Stimulated activated CD8-positive, alpha-beta memory T cell treated with anti-CD3 and anti-CD28 coated beads, Interleukin-7, amount 100 ng/mL, for 48 hours (primary cell): ENCODE measurements around the gene EIPR1.
"Not testable (repeated sequence)": the region's sequence is repeated elsewhere in the genome, so short reads cannot be mapped to it uniquely, and the experiment has no call there.

ENCODE experiments used
- DNase-seq, 2 donors: peaks; one replicate each; pipeline ENCODE4 v3.0.0-alpha.2; 2020; ENCODE audit warnings: low read depth in 1 of 2; ENCODE audit errors: extremely low read depth in 1 of 2

EIPR1 gene

DNA sequence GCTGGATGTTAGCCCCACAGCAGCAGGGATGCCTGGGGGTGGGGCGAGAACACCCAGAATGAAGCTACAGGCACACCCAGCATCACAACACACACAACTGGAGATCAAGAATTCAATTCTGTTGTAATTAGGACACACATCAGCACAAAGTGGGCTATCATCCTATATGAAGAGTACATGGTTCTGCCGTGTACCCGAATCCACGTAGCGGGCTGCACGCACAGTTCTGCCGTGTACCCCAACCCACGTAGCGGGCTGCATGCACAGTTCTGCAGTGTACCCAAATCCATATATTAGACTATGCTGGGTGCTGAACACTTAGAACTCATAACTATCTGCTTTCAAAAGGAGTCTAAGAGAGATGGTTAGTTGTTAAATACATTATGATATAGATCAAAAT, 86.5 kb downstream of the EIPR1 start:
- no peak for DNase-seq

DNA sequence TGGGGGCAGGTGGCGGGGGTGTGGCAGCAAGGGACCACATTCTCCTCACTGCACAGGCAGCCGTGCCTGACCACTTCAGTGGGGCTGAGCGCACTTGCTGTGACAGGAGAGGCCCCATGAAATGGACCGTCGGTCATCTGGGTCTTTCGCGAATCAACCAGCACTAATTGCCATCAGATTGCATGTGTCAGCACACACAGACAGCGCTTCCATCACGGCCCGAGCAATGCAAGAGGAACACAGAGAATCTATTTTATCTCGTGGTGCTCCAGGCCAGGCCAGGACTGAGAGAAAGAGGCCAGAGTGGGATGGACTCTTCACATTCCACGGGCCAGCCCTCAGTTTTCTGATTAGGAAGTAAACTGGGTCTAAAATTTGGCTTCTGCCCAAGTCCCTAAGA, 87.0 kb downstream of the EIPR1 start:
- no peak for DNase-seq

- DNase-seq, result no peak
These were observed 87.6 kb downstream of the EIPR1 start for GRCh38 chr2:3289971-3290370.

GRCh38 chr2:3289526-3289925, 88.1 kb downstream of the EIPR1 start:
- no peak for DNase-seq

- DNase-seq, result no peak
These were observed 88.5 kb downstream of the EIPR1 start for GRCh38 chr2:3289171-3289515.

- no peak for DNase-seq
These were observed 89.0 kb downstream of the EIPR1 start for GRCh38 chr2:3288470-3289170.

- no peak for DNase-seq
These were observed 89.7 kb downstream of the EIPR1 start for GRCh38 chr2:3287896-3288295.

DNA sequence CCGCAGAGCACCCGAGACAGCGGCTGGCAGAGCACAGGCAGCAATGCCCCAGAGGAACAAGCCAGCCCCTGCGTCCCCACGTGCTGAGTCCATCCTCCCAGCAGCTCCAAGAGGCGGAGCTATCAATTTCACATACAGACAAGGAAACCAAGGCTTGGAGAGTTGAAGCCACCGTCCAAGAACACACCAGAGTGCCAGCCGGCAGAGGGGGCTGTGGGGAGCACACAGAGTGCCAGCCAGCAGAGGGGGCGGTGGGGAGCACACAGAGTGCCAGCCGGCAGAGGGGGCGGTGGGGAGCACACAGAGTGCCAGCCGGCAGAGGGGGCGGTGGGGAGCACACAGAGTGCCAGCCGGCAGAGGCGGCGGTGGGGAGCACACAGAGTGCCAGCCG, 91.0 kb downstream of the EIPR1 start:
- DNase-seq, result not testable (repeated sequence)

- no peak for DNase-seq
These were observed 91.5 kb downstream of the EIPR1 start for GRCh38 chr2:3285901-3286645.

DNA sequence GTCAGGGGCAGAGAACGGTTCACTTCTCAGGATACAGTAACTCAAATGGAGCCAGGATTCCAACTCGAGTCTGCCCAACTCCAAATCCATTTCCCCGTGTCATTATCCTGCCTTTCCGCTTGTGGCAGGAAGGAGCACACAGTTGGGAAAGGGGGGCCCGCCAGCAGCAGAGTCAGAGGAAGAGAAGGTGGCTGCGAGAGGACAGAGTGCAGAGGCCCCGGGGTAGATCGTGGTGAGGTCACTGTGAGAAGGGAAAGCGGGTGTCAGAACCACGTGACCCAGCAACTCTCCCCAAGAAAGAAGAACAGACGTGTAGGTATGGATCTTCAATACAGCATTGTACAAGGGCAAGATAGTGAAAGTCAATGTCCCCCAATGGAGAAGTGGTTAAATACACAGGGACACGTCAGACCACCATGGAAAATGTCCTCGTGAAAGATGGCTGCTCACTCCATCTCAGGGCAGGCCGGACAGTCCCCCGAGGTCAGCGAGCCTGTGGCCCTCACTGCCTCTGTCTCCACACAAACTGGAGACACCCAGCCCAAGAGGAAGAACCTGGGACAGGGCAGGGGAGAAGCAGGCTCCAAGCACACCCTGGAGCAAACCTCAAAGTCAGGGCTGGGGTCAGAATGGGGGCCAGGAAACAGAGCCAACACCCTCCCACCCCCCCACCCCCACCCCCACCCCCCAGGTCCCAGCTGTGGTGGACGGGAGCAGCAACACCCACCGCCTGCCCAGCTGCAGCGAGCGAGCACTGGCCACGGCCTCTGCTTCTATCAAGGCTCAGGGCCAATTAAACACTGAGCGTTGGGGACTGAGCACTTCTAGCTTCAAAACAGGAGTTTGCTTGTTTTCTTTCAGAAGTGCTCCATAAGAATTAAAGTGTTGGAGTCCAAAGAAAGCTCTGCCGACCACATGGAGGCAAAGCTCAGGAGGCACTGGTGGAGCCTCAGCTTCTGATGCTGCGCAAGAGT, 92.7 kb downstream of the EIPR1 start:
- DNase-seq, result no peak

GRCh38 chr2:3283876-3284656, 93.6 kb downstream of the EIPR1 start:
- DNase-seq, result not testable (repeated sequence)

GRCh38 chr2:3283206-3283605, 94.4 kb downstream of the EIPR1 start:
- no peak for DNase-seq

- no peak for DNase-seq
These were observed 95.3 kb downstream of the EIPR1 start for GRCh38 chr2:3282056-3282998.

DNA sequence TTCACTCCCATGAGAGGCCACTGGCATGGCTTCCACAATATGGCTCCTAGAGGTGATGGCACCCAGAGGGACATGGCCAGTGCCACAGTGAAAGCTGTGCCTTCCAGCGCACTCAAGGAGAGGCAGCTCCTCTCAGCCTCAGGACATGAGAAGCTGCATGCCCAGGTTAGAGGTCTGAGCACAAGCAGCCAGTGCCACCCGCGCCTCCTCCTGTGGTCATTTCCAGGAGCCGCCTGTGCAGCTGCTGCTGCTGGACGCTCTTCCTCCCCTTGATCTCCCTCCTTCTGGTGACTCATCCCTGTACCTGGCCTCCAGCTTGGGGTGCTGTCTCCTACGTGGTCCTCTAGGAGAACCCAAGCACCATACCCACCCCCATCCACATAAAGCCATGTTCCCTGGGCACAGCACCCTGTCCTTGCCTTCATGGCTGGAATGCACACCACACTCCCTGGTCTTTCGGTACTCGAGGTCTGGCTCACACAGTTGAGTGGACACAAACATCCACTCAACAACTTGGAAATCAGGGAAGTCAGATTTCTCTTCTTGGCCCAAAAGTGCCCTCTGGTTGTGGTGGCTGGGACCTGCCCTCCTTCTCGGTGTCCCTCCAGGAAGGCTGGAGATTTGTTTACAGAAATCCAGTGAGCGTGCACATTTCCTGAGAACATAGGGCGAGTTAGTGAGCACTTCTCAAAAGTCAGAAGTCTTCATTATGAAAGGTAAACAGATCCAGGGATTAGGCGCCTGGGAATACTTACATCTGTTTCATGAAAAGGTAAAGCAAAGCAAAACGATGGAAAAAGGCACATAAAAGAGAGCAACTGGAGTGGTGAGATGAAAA, 96.7 kb downstream of the EIPR1 start:
- DNase-seq, result no peak

DNA sequence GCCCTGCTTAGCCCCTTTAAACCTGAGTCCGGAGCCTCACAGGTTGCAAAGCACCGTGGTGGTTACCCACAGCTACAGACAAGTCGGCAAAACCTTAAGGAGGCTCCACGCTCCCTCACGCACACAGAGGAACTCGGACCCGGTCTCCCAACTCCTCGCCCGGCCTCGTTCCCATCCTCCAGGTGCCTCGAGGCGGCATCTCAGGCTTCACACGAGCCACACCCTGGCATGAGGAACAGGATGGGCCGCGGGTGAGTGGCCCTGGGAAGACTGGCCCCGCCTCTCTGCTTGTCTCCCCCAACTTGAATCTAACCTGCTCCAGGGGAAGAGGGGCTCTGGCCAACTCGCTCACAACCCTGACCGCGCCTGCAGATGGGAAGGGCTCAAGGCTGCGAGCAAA, 97.4 kb downstream of the EIPR1 start:
- no peak for DNase-seq

DNA sequence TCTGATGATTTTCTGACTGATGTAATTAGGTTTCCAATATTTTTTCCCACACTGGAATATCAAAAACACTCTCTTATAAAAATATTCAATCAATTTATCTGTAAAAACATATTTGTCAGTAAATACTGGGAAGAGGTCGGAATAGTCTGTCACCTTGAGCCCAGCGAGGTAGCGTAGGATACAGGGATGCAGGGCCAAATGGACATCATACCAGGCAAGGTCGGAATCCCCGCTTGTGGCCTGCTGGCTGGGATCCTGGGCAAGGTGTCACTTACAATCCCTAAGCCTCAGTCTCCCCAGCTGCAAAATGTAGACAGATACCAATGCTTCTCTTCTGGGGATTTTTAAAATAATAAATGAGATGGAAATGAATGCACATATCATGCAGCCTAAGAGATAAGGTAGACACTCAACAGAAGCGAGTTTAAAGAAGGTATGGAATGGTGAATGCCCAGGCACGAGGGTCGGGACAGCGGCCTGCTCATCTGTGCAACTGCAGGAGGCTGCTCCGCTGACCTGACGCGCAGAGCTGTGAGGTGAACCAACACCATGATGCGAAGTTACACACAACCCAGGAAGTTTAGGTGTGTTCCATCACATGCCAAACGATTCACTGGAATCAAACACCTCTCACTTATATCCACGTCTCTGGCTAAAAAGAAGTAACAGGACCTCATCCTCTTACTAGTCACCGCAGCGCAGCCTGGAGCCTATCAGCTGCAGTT, 98.2 kb downstream of the EIPR1 start:
- no peak for DNase-seq

GRCh38 chr2:3278521-3279218, 98.9 kb downstream of the EIPR1 start:
- DNase-seq, result no peak
